Uterus (tissue), 4 donors: Measurements from ENCODE around the gene TOMM20. TPM values are rescaled to one million over a fixed set of nuclear protein-coding genes. Genes with fewer than 3 reads are reported as not detected.

Experiments used
- DNase-seq, 2 donors: peaks; one replicate each; pipeline ENCODE4 v3.0.0-alpha.2; 2019 to 2020
- H3K27ac ChIP-seq, 2 donors: fragments of 200-600 bp; sonication (generic); 1 replicate in 1 of 2; 2 replicates in 1 of 2; pipeline ENCODE4 v1.5.1; 2016 to 2018
- H3K27me3 ChIP-seq, 2 donors: fragments of 200-600 bp; sonication (generic); one replicate each; pipeline ENCODE4 v1.5.1; 2018 to 2019; ENCODE audit warnings: control low read depth in 1 of 2
- H3K36me3 ChIP-seq, 2 donors: fragments of 200-600 bp; sonication (generic); one replicate each; pipeline ENCODE4 v1.5.1; 2019; ENCODE audit warnings: control low read depth in 1 of 2
- H3K4me1 ChIP-seq, 2 donors: fragments of 200-600 bp; sonication (generic); one replicate each; pipeline ENCODE4 v1.5.1; 2018 to 2019; ENCODE audit warnings: control low read depth in 1 of 2
- H3K4me3 ChIP-seq, 2 donors: fragments of 200-600 bp; sonication (generic); 1 replicate in 1 of 2; 2 replicates in 1 of 2; pipeline ENCODE4 v1.5.1; 2018 to 2019; ENCODE audit warnings: mild to moderate bottlenecking in 1 of 2
- H3K9me3 ChIP-seq, 2 donors: fragments of 200-600 bp; sonication (generic); one replicate each; pipeline ENCODE4 v1.5.1; 2019; ENCODE audit warnings: control low read depth in 1 of 2
- POLR2A ChIP-seq, 2 donors: fragments of 450-650 bp; IDR thresholded peaks; one replicate each; pipeline ENCODE4 v1.6.1; 2016; ENCODE audit warnings: antibody characterized with exemption in 2 of 2, mild to moderate bottlenecking in 1 of 2, moderate library complexity in 1 of 2
- intact Hi-C: fragments of 100-400 bp; cut with DNase I; formaldehyde crosslinking; loops from one replicate; pipeline ENCODE4 v1.15.1; 2023; ENCODE audit warnings: low total_unique reads
- small RNA-seq: library from RNA; depleted of rRNA; stranded (forward); fragments of <200 nt; gene quantifications from one replicate; pipeline ENCODE3, GENCODE V24; 2016
- total RNA-seq, 4 donors: library from RNA; depleted of rRNA in 3 of 4; stranded (reverse); fragments of >200 nt in 3 of 4; gene quantifications; one replicate each; pipeline versions ENCODE4 v1.1.0 to v1.2.4, GENCODE V29; 2014 to 2023
- TF ChIP-seq, protein P1 (sequence below), 4 experiments: fragments of 200-600 bp in 2 of 4; fragments of 450-650 bp in 2 of 4; sonication (generic) in 2 of 4; IDR thresholded peaks; one replicate each; pipeline ENCODE4 v1.5.1; 2016 to 2019; ENCODE audit warnings: antibody characterized with exemption in 4 of 4, mild to moderate bottlenecking in 2 of 4, moderate library complexity in 1 of 4
- donor health status: DM: yes; HTN: yes; CAD: no.

The TOMM20 gene
- total RNA-seq, 4 donors from 2014 or later, result 72.9 to 149 (median 110) TPM

DNA sequence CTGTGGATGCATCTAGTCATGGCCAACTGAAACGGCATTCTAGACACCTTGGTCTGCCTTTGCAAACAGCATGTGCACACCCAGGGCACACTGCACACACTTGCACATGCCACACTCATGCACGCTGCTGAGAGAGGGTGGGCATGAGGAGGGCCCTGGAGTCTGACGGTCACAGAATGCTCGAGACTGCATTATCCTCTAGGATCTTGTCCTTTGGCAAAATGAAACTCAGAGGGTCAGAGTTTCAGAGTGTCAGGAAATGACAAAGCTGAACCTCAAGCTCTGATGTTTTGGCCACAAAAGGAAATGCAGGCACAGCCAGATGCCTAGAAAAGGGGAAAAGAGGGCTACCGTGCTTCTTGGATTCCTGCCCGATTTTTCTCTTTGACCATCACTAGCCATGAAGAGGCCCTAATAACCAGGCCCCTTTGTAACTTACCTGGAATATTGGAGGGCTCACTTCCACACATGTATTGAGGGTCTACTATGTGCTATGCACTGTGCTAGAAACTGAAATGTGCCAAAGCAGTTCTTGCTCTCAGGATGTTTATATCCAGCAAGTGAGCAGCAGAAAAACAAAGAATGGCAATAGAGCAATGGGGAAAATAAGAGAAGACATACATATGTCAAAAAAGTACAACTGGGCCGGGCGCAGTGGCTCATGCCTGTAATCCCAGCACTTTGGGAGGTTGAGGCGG is 65.4 kb downstream of the TOMM20 start:
- Histone ChIP-seq H3K36me3 (no peaks in the 10 kb centered on the region), H3K27me3 (no peaks in the 10 kb centered on the region), H3K27ac (no peak overlapping the region), H3K4me3 (no peak overlapping the region), H3K4me1 (peaks cover 0 to 5% of the 10 kb centered on the region in 2 donors), H3K9me3 (no peaks in the 10 kb centered on the region)
- no peak for DNase-seq
- no peak for TF ChIP-seq POLR2A (IDR thresholded peaks at IDR 0.05)
- TF ChIP-seq, protein P1, sequence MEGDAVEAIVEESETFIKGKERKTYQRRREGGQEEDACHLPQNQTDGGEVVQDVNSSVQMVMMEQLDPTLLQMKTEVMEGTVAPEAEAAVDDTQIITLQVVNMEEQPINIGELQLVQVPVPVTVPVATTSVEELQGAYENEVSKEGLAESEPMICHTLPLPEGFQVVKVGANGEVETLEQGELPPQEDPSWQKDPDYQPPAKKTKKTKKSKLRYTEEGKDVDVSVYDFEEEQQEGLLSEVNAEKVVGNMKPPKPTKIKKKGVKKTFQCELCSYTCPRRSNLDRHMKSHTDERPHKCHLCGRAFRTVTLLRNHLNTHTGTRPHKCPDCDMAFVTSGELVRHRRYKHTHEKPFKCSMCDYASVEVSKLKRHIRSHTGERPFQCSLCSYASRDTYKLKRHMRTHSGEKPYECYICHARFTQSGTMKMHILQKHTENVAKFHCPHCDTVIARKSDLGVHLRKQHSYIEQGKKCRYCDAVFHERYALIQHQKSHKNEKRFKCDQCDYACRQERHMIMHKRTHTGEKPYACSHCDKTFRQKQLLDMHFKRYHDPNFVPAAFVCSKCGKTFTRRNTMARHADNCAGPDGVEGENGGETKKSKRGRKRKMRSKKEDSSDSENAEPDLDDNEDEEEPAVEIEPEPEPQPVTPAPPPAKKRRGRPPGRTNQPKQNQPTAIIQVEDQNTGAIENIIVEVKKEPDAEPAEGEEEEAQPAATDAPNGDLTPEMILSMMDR (IDR thresholded peaks at IDR 0.05), result no peak
- intact Hi-C loops, result no loop called here

DNA sequence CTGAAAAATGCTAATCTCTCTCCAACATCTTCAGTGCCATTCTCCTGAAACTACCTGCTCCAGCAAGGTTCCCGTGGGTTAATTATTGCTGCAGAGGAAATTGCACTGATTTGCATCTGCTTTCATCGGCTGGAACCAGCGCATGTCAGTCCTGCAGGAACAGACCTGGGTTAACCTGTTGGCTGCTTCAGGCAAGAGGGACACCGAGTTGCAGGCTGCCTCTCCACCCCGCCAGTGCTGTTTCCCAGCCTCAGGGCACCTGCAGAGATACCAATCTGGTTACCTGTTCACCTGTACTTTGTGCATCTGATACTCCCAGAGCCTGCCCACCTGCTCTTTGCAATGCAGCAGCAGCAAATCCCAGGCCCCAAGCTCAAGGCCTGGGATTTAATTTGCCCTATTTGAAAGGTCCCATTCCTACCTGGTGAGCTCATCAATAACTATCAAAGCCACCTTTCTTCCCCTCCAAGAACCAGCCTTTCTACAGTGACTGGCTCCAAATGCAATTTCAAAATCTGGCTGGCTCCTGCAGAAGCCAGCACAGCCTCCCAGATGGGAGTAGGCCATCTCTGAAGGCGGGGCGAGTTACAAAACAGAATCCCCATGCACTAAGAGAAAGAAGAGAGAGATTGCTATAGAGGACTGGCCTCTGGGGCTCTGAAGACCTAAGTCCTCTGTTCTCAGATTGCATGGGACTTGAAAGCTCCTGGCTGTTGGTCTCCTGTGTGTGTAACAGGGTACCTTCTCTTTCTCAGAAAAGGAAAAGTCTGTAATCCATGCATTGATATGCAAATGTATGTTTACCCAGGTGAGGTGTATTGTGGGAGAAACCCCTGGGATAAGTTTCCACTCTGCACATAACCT is 67.8 kb downstream of the TOMM20 start:
- no peak overlapping the region for H3K27ac ChIP-seq
- no peak for DNase-seq
- no peaks in the 10 kb centered on the region for H3K27me3 ChIP-seq
- H3K9me3 ChIP-seq, result no peaks in the 10 kb centered on the region
- TF ChIP-seq, protein P1 (IDR thresholded peaks at IDR 0.05), result no peak
- no peak for TF ChIP-seq POLR2A (IDR thresholded peaks at IDR 0.05)
- H3K4me3 ChIP-seq, result no peak overlapping the region
- intact Hi-C loops, result no loop called here
- H3K4me1 ChIP-seq, result no peaks in the 10 kb centered on the region
- H3K36me3 ChIP-seq, result no peaks in the 10 kb centered on the region

Small RNAs within 50 kb of the gene (small RNA-seq; reads per million reads assigned to genes)
- gene AL732292.1 (not detected), gene SNORA14B (2.9 reads per million, percentile 81 among the genes with 10 or more reads in this experiment)

Other genes with a start within 250 kb of the TOMM20 start
- gene RBM34, start 32.4 kb upstream of the TOMM20 start, total RNA-seq, result 100 to 1,000 TPM in 1 of 4 donors, 10 to 100 TPM in 3; 36.7 to 107 (median 56.3) TPM
- gene ARID4B, start 199.3 kb upstream of the TOMM20 start, total RNA-seq, result 10 to 100 TPM; 21.0 to 69.4 (median 50.4) TPM
- 10 to 100 TPM in 3 of 4 donors, 1 to 10 TPM in 1; 10.0 to 40.2 (median 25.6) TPM for gene GGPS1, start 199.7 kb upstream of the TOMM20 start, total RNA-seq
- 10 to 100 TPM in 3 of 4 donors, 1 to 10 TPM in 1; 9.7 to 34.5 (median 19.6) TPM for gene TBCE, start 238.6 kb upstream of the TOMM20 start, total RNA-seq